Measurements from ENCODE around the gene PUM2. TPM values are rescaled to one million over a fixed set of nuclear protein-coding genes. Genes with fewer than 3 reads are reported as not detected.
A peak's percentile ranks its signal among the peaks of the same experiment; 100 is the strongest.

The PUM2 gene
- total and polyA plus RNA-seq, 2 of the 8 experiments (the other 6 are each of a cell fraction or from before 2014, with no cell fraction given): 46.6 to 114 TPM

GRCh38 chr2:20200697-20201555 is 149.7 kb downstream of the PUM2 start:
- Histone ChIP-seq H2BK20ac (ENCODE audit: low read length) (no peak overlapping the region), H3K9me3 (ENCODE audit: insufficient read depth in 2 of 2, low read depth in 1 of 2, low read length in 1 of 2) (no peaks in the 10 kb centered on the region; a peak in 1 of 4 replicates), H4K20me1 (replicated peaks in 1 of 2; ENCODE audit: control insufficient read depth in 1 of 2, insufficient read depth in 2 of 2, low read length in 2 of 2) (peaks cover 0 to 4% of the 10 kb centered on the region in 2 experiments), H3K56ac (replicated peaks; ENCODE audit: insufficient read length, low read depth, low read length) (no peak overlapping the region), H3K27me3 (replicated peaks in 1 of 4; ENCODE audit: control insufficient read depth in 3 of 4, extremely low read depth in 1 of 4, insufficient read depth in 3 of 4, low read length in 3 of 4) (no peaks in the 10 kb centered on the region), H3K79me2 (ENCODE audit: control insufficient read depth in 1 of 2, insufficient read depth in 2 of 2, low read length in 2 of 2) (no peaks in the 10 kb centered on the region), H4K5ac (ENCODE audit: insufficient read length, low read depth, low read length) (no peak overlapping the region), H3K4me1 (replicated peaks in 1 of 4; ENCODE audit: control insufficient read depth in 3 of 4, insufficient read depth in 4 of 4, low read length in 3 of 4) (peaks cover 0 to 5% (median 0%) of the 10 kb centered on the region in 4 experiments; a peak in 1 of 7 replicates), H3K4me3 (ENCODE audit: extremely low read depth in 1 of 4, insufficient read depth in 2 of 4, low read depth in 3 of 4, low read length in 4 of 4) (no peak overlapping the region), H3K36me3 (ENCODE audit: control insufficient read depth in 2 of 4, insufficient read depth in 4 of 4, low read length in 3 of 4) (peaks cover 4 to 47% (median 26%) of the 10 kb centered on the region in 4 experiments; a peak in 6 of 8 replicates), H3K18ac (ENCODE audit: extremely low read depth, low read length) (no peak overlapping the region), H2BK5ac (ENCODE audit: low read depth, low read length) (no peak overlapping the region), H3K14ac (ENCODE audit: insufficient read length) (no peak overlapping the region), H2AK5ac (ENCODE audit: low read depth, low read length) (no peak overlapping the region), H3K9ac (replicated peaks in 1 of 4; ENCODE audit: extremely low read depth in 1 of 4, low read depth in 3 of 4, low read length in 3 of 4) (no peak overlapping the region), H3K23ac (ENCODE audit: insufficient read length) (no peak overlapping the region), H4K91ac (replicated peaks; ENCODE audit: insufficient read length, low read length) (no peak overlapping the region), H3K4me2 (ENCODE audit: insufficient read depth in 1 of 2, low read depth in 2 of 2, low read length in 2 of 2) (no peak overlapping the region), H3K79me1 (ENCODE audit: low read depth, low read length) (no peaks in the 10 kb centered on the region), H2BK120ac (replicated peaks; ENCODE audit: low read depth, low read length) (no peak overlapping the region), H2BK12ac (ENCODE audit: low read depth, low read length) (no peak overlapping the region), H3K4ac (replicated peaks; ENCODE audit: insufficient read length, low read depth, low read length) (no peak overlapping the region), H3K27ac (ENCODE audit: low read depth, low read length) (no peak overlapping the region), H2BK15ac (ENCODE audit: low read length) (no peak overlapping the region), H4K8ac (ENCODE audit: extremely low read depth, insufficient read depth, low read length) (peak overlapping the region; percentile 9; the same call in 1 of the 2 replicates), H2AFZ (ENCODE audit: low read length) (no peak overlapping the region), H3K23me2 (ENCODE audit: low read depth, low read length) (no peaks in the 10 kb centered on the region)
- ChIA-PET CTCF (ENCODE audit: partially characterized antibody) (interaction anchor here (1.4 to 1.8 kb wide), 2 partner anchors 10 to 24 kb away, joined by 3 to 4 read pairs; no protein-coding TSS in a partner anchor), POLR2A (ENCODE audit: partially characterized antibody) (no interaction called here)
- FAIRE-seq (no peak), DNase-seq (ENCODE audit: low read depth in 1 of 2, low spot score in 2 of 2) (no peak)
- 96% methylated on average over 26 of the region's 26 CpGs; no CpG with 5 or more reads in 1 of the 2 experiments for WGBS, 2 experiments (ENCODE audit: extremely low coverage in 1 of 2, insufficient coverage in 1 of 2, insufficient read length in 1 of 2, insufficient replicate concordance in 2 of 2, low coverage in 1 of 2, low lambda C conversion rate in 2 of 2, missing lambda C conversion rate in 1 of 2)
- TF ChIP-seq NANOG (IDR thresholded peaks at IDR 0.05; ENCODE audit: insufficient read depth, low read depth, low read length, poor library complexity, severe bottlenecking): no peak
- TF ChIP-seq RXRA (IDR thresholded peaks at IDR 0.05; ENCODE audit: insufficient read depth, low read depth, low read length): no peak
- no peak for TF ChIP-seq CBX8 (IDR thresholded peaks at IDR 0.05; ENCODE audit: borderline replicate concordance, low read depth, low read length)
- no peak for TF ChIP-seq HDAC2 (IDR thresholded peaks at IDR 0.05; ENCODE audit: borderline replicate concordance in 1 of 2, low read depth in 2 of 2, low read length in 2 of 2)
- TF ChIP-seq CBX5 (IDR thresholded peaks at IDR 0.05; ENCODE audit: low read depth, low read length): no peak
- no peak for TF ChIP-seq YY1 (IDR thresholded peaks at IDR 0.05; ENCODE audit: low read depth, low read length)
- no peak for TF ChIP-seq USF2 (IDR thresholded peaks at IDR 0.05; ENCODE audit: low read length)
- no peak for TF ChIP-seq NRF1 (IDR thresholded peaks at IDR 0.05; ENCODE audit: low read depth, low read length)
- no peak for TF ChIP-seq CTBP2 (IDR thresholded peaks at IDR 0.05; ENCODE audit: borderline replicate concordance, insufficient read depth, insufficient read length, low read length)
- no peak for TF ChIP-seq BACH1 (IDR thresholded peaks at IDR 0.05; ENCODE audit: low read length)

All from H1 (cell line).